MM.1S (cell line): ENCODE measurements around the gene DSC1.

Experiments used
- DNase-seq: peaks from one replicate; pipeline ENCODE4 v3.0.0-alpha.2; 2015
- H2AFZ ChIP-seq: fragments of 300-600 bp; sonication (generic); 2 replicates; pipeline ENCODE4 v1.6.0; 2016; ENCODE audit warnings: antibody characterized with exemption, low read length
- H3F3A ChIP-seq: fragments of 300-600 bp; sonication (generic); 2 replicates; pipeline ENCODE4 v1.6.1; 2016; ENCODE audit warnings: mild to moderate bottlenecking, antibody characterized with exemption, low read length, moderate library complexity, mixed read lengths; ENCODE audit not compliant: insufficient read depth
- H3K27ac ChIP-seq: fragments of 300-600 bp; sonication (generic); 2 replicates; pipeline ENCODE4 v1.5.1; 2016; ENCODE audit warnings: mild to moderate bottlenecking, low read length
- H3K27me3 ChIP-seq: fragments of 300-600 bp; sonication (generic); replicated peaks from 2 replicates; pipeline ENCODE4 v1.6.0; 2016; ENCODE audit warnings: low read length; ENCODE audit not compliant: insufficient read depth
- H3K36me3 ChIP-seq: fragments of 300-600 bp; sonication (generic); replicated peaks from 2 replicates; pipeline ENCODE4 v1.6.1; 2016; ENCODE audit warnings: mild to moderate bottlenecking, low read length, mixed read lengths; ENCODE audit not compliant: insufficient read depth
- H3K4me1 ChIP-seq: fragments of 300-600 bp; sonication (generic); 2 replicates; pipeline ENCODE4 v1.6.1; 2016; ENCODE audit warnings: low read length, mixed read lengths
- H3K4me2 ChIP-seq: fragments of 300-600 bp; sonication (generic); 2 replicates; pipeline ENCODE4 v1.6.0; 2016; ENCODE audit warnings: low read depth, low read length
- H3K4me3 ChIP-seq: fragments of 300-600 bp; sonication (generic); 2 replicates; pipeline ENCODE4 v1.5.1; 2016; ENCODE audit warnings: low read length, mixed read lengths
- H3K79me2 ChIP-seq: fragments of 300-600 bp; sonication (generic); 2 replicates; pipeline ENCODE4 v1.6.1; 2016; ENCODE audit warnings: mixed run types, low read length, mixed read lengths
- H3K9ac ChIP-seq: fragments of 300-600 bp; sonication (generic); 2 replicates; pipeline ENCODE4 v1.6.1; 2016; ENCODE audit warnings: low read length, mixed read lengths
- H3K9me2 ChIP-seq: fragments of 300-600 bp; sonication (generic); replicated peaks from 2 replicates; pipeline ENCODE4 v1.6.1; 2016; ENCODE audit warnings: mild to moderate bottlenecking, low read length, mixed read lengths; ENCODE audit not compliant: insufficient read depth
- H3K9me3 ChIP-seq: fragments of 300-600 bp; sonication (generic); replicated peaks from 2 replicates; pipeline ENCODE4 v1.6.1; 2016; ENCODE audit warnings: mild to moderate bottlenecking, low read length, mixed read lengths; ENCODE audit not compliant: insufficient read depth
- H4K20me1 ChIP-seq: fragments of 300-600 bp; sonication (generic); 2 replicates; pipeline ENCODE4 v1.6.1; 2016; ENCODE audit warnings: mild to moderate bottlenecking, low read length, moderate library complexity, mixed read lengths; ENCODE audit not compliant: insufficient read depth
- EZH2 ChIP-seq: fragments of 300-600 bp; sonication (generic); optimal IDR thresholded peaks from 2 replicates; pipeline ENCODE3; 2017; ENCODE audit warnings: low read depth, mild to moderate bottlenecking, antibody characterized with exemption, low read length, mixed read lengths
- EZH2phosphoT487 ChIP-seq: fragments of 300-600 bp; sonication (generic); IDR thresholded peaks from 2 replicates; pipeline ENCODE4 v1.6.1; 2018; ENCODE audit warnings: antibody characterized with exemption, low read length
- TF ChIP-seq, protein P1 (sequence below): fragments of 300-600 bp; sonication (generic); IDR thresholded peaks from 2 replicates; pipeline ENCODE4 v1.5.1; 2016; ENCODE audit warnings: antibody characterized with exemption, low read length, mixed read lengths

The DSC1 gene

GRCh38 chr18:31203794-31204148, 41.1 kb upstream of the DSC1 start:
- Histone ChIP-seq H3K4me3 (no peak overlapping the region), H3K36me3 (no peaks in the 10 kb centered on the region), H3K4me2 (no peak overlapping the region), H3K27ac (no peak overlapping the region), H4K20me1 (no peaks in the 10 kb centered on the region), H2AFZ (no peak overlapping the region), H3K27me3 (no peaks in the 10 kb centered on the region), H3K9ac (no peak overlapping the region), H3K9me3 (no peaks in the 10 kb centered on the region), H3K9me2 (no peaks in the 10 kb centered on the region), H3F3A (no peaks in the 10 kb centered on the region), H3K79me2 (no peaks in the 10 kb centered on the region), H3K4me1 (no peaks in the 10 kb centered on the region)
- TF ChIP-seq, protein P1, sequence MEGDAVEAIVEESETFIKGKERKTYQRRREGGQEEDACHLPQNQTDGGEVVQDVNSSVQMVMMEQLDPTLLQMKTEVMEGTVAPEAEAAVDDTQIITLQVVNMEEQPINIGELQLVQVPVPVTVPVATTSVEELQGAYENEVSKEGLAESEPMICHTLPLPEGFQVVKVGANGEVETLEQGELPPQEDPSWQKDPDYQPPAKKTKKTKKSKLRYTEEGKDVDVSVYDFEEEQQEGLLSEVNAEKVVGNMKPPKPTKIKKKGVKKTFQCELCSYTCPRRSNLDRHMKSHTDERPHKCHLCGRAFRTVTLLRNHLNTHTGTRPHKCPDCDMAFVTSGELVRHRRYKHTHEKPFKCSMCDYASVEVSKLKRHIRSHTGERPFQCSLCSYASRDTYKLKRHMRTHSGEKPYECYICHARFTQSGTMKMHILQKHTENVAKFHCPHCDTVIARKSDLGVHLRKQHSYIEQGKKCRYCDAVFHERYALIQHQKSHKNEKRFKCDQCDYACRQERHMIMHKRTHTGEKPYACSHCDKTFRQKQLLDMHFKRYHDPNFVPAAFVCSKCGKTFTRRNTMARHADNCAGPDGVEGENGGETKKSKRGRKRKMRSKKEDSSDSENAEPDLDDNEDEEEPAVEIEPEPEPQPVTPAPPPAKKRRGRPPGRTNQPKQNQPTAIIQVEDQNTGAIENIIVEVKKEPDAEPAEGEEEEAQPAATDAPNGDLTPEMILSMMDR, result no peak
- TF ChIP-seq EZH2 (no peak), EZH2phosphoT487 (no peak)
- no peak for DNase-seq

- Histone ChIP-seq H3F3A (no peaks in the 10 kb centered on the region), H4K20me1 (no peaks in the 10 kb centered on the region), H3K79me2 (no peaks in the 10 kb centered on the region), H3K27ac (no peak overlapping the region), H3K9me3 (no peaks in the 10 kb centered on the region), H3K4me3 (no peak overlapping the region), H2AFZ (no peak overlapping the region), H3K36me3 (no peaks in the 10 kb centered on the region), H3K27me3 (no peaks in the 10 kb centered on the region), H3K9me2 (no peaks in the 10 kb centered on the region), H3K4me2 (no peak overlapping the region), H3K9ac (no peak overlapping the region), H3K4me1 (no peaks in the 10 kb centered on the region)
- TF ChIP-seq EZH2 (no peak), EZH2phosphoT487 (no peak)
- TF ChIP-seq, protein P1, result no peak
- no peak for DNase-seq
These were observed 40.6 kb upstream of the DSC1 start for GRCh38 chr18:31203096-31203793.

DNA sequence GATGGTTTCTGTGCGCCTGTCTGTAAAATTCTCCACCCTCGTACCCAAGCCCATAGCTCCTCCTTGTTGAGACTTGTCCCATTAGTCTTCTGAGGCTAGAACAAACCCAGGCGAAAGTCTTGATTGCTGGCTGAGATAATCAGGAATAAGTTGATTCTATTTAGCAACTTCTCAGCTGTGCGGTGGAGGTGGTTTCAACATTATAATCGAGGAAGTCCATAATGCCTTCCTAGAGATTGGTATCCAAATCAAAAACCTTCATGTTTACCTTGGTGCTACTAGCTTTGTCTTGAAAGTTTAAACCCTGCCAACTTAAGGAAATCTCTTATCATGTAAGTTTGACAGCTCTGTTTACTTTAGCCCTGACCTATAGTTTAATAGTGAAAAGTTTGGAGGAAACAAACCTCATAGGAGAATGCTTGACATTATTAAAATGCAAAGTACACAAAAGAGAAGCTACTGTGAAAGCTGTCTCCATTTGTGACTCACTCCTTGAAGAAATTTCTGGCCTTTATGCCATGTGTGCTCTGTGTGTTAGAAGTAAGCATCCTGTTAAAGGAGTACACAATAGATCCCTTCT, 36.6 kb upstream of the DSC1 start:
- TF ChIP-seq EZH2phosphoT487 (no peak), EZH2 (no peak)
- TF ChIP-seq, protein P1, result no peak
- no peak overlapping the region for H3K27ac ChIP-seq
- no peaks in the 10 kb centered on the region for H3K9me3 ChIP-seq
- no peak for DNase-seq
- H3K27me3 ChIP-seq, result no peaks in the 10 kb centered on the region
- no peaks in the 10 kb centered on the region for H3K9me2 ChIP-seq
- H3K4me2 ChIP-seq, result no peak overlapping the region
- H3F3A ChIP-seq, result no peaks in the 10 kb centered on the region
- H3K36me3 ChIP-seq, result no peaks in the 10 kb centered on the region
- no peak overlapping the region for H2AFZ ChIP-seq
- 0 out of 2 replicates have a peak, but pooled peaks cover 3% of the 10 kb centered on the region for H3K4me1 ChIP-seq
- H3K79me2 ChIP-seq, result no peaks in the 10 kb centered on the region
- no peak overlapping the region for H3K4me3 ChIP-seq
- no peak overlapping the region for H3K9ac ChIP-seq
- no peaks in the 10 kb centered on the region for H4K20me1 ChIP-seq
